GM12864 (cell line): ENCODE results near the gene SH3TC1.

Source experiments
- DNase-seq: peaks from one replicate; pipeline ENCODE4 v3.0.0-alpha.2; 2011; ENCODE audit warnings: low read depth
- H3K4me3 ChIP-seq: 2 replicates; pipeline ENCODE4 v1.5.1; 2011; ENCODE audit warnings: mild to moderate bottlenecking, low read depth, low read length, control low read depth
- CTCF ChIP-seq: IDR thresholded peaks from 2 replicates; pipeline ENCODE4 v1.5.1; 2011; ENCODE audit warnings: low read depth, mild to moderate bottlenecking, moderate library complexity, low read length, control low read depth, inconsistent platforms; ENCODE audit errors: missing control alignments

The SH3TC1 gene

DNA sequence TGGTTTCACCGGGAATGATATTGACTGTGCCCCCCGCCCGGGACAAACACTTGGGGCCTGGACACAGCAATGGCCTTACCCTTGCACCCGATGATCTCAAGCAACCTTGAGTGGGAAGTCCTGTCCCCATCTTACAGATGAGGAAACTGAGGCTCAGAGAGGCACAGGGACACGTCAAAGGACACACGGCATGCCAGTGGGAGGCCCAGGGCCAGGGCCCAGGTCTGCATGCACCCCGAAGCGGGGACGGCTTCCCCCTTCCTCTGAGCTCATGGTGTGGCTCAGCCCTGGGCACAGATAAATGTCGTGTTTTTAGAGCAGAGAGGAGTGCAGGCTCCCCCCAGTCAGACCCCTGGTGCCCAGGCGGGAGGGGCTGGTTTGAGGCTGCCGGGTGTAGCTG is 36.6 kb downstream of the SH3TC1 start:
- TF ChIP-seq CTCF, result no peak
- H3K4me3 ChIP-seq, result no peak overlapping the region
- DNase-seq, result no peak

GRCh38 chr4:8236106-8236919 is 37.2 kb downstream of the SH3TC1 start:
- TF ChIP-seq CTCF, result no peak
- no peak for DNase-seq
- no peak overlapping the region for H3K4me3 ChIP-seq

DNA sequence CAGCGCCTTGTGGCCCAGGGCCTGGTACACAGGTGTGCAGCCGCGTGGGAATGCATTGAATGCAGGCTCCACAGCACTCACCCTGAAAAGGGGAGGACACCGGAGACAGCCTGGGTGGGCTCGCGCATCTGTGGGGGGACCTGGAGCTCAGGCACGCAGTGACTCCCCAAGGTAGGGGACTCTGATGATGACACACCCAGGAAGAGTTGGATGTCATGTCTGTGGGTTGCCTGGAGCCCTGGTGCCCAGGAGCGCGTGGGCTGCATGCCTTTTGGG is 37.8 kb downstream of the SH3TC1 start:
- DNase-seq, result no peak
- no peak for TF ChIP-seq CTCF

GRCh38 chr4:8237256-8237989 is 38.3 kb downstream of the SH3TC1 start:
- no peak overlapping the region for H3K4me3 ChIP-seq
- TF ChIP-seq CTCF, result no peak
- no peak for DNase-seq

More for the DNA sequence above, 37.8 kb downstream of the SH3TC1 start:
- H3K4me3 ChIP-seq, result no peak overlapping the region

DNA sequence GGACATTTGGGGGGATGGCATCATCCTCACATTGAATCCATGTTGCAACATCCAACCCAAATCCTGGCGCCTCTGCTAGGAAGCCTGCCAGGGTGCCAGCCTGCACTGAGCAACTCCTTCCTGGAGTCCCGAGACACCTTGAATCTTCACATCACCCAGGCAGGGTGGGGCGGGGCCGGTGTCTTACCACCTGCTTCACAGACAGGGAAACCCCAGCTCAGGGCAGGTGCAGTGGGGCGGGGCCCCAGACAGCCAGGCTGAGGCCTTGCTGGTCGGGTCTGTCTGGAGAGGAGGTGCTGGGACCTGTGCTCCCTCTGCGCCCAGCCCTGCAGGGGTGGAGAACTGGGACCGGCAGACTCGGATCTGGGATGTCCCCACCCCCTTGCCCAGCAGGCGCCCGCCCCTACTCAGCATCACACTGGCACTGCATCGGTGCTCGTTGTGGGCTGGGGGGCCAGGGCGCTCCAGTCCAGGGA is 39.0 kb downstream of the SH3TC1 start:
- DNase-seq, result no peak
- H3K4me3 ChIP-seq, result no peak overlapping the region
- TF ChIP-seq CTCF, result no peak

- DNase-seq, result no peak
- H3K4me3 ChIP-seq, result no peak overlapping the region
- peak; percentile 38 for TF ChIP-seq CTCF
These were observed 39.5 kb downstream of the SH3TC1 start for GRCh38 chr4:8238515-8239053.
